BLaER1 (cell line): ENCODE results near the gene MRPL10.

Experiments
- H3K27ac ChIP-seq: shearing (Covaris generic); formaldehyde crosslinking; 2 replicates; pipeline ENCODE4 v1.8.1; 2022
- H3K27me3 ChIP-seq: shearing (Covaris generic); formaldehyde crosslinking; 2 replicates; pipeline ENCODE4 v1.8.1; 2022
- H3K36me3 ChIP-seq: shearing (Covaris generic); formaldehyde crosslinking; 2 replicates; pipeline ENCODE4 v1.8.1; 2022
- H3K4me1 ChIP-seq: shearing (Covaris generic); formaldehyde crosslinking; 2 replicates; pipeline ENCODE4 v1.8.1; 2022
- H3K4me2 ChIP-seq: shearing (Covaris generic); formaldehyde crosslinking; 2 replicates; pipeline ENCODE4 v1.8.1; 2022
- H3K4me3 ChIP-seq: shearing (Covaris generic); formaldehyde crosslinking; 2 replicates; pipeline ENCODE4 v1.8.1; 2022
- H3K9ac ChIP-seq: shearing (Covaris generic); formaldehyde crosslinking; 2 replicates; pipeline ENCODE4 v1.8.1; 2022
- H3K9me3 ChIP-seq: shearing (Covaris generic); formaldehyde crosslinking; 2 replicates; pipeline ENCODE4 v1.8.1; 2022
- H4K20me1 ChIP-seq: shearing (Covaris generic); formaldehyde crosslinking; 2 replicates; pipeline ENCODE4 v1.8.1; 2022
- Cebpa-rat ChIP-seq: shearing (Covaris generic); IDR thresholded peaks from 2 replicates; pipeline ENCODE4 v1.8.1; 2022

Gene MRPL10

DNA sequence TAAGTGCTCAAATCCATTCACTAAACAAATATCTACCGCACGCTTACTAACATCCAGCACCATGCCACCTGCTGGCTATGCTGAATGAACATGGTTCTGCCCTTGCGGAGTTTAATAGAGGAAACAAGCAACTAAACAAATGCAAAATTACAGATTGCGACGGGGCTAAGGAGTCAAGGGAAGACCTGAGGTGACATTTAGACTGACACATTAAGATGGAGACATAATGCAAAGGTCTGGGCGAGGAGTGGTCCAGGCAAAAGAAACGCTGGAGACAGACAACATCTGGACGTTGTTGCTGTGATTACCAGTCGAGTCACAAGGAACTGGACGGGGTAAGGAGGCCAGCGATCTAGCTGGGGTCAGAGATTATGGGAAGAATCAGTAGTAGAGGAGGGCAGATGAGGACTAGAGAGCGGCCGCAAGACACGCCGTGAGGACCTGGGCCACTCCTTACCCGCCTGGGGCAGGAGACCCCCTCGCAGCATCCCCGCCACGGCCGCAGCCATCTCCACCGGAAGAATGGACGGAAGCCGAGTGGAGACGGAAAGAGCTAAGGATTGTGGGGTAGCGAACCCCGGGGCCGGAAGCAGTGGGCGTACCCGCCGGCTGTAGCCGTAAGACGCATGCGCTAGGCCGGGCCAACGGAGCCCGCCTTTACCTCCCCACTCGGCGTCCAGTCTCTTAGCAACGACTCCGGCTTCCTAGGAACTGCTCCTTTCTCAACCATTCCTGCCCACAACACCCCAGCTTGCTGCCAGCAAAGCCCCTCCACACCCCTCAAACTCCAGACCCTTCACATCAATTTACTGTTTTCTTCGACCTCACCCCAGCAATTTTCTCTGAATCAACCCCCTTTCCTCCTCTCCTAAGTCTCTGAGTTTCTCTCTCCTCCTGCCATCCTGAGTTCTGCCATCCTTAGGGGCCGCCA lies at the start of gene MRPL10, which contains the start of gene LRRC46:
MRPL10 (minus strand) TSS at position 539 of the 931 bp plus-strand sequence; CDS start at position 509, 30 bp downstream.
LRRC46 (plus strand) TSS at position 668 of the 931 bp plus-strand sequence. CDS start 320 bp downstream, outside the sequence.
- Histone ChIP-seq H3K27ac (peak within 1 kb of the TSS; percentile 75), H3K4me2 (peak within 1 kb of the TSS; percentile 92), H3K36me3 (peaks cover 39% of the 10 kb centered on the region), H3K4me1 (peaks cover 58% of the 10 kb centered on the region), H3K27me3 (no peaks in the 10 kb centered on the region), H4K20me1 (0 out of 2 replicates have a peak, but pooled peaks cover 6% of the 10 kb centered on the region), H3K4me3 (peak within 1 kb of the TSS; percentile 77), H3K9ac (peak within 1 kb of the TSS; percentile 80), H3K9me3 (no peaks in the 10 kb centered on the region)
- no peak for TF ChIP-seq Cebpa-rat

DNA sequence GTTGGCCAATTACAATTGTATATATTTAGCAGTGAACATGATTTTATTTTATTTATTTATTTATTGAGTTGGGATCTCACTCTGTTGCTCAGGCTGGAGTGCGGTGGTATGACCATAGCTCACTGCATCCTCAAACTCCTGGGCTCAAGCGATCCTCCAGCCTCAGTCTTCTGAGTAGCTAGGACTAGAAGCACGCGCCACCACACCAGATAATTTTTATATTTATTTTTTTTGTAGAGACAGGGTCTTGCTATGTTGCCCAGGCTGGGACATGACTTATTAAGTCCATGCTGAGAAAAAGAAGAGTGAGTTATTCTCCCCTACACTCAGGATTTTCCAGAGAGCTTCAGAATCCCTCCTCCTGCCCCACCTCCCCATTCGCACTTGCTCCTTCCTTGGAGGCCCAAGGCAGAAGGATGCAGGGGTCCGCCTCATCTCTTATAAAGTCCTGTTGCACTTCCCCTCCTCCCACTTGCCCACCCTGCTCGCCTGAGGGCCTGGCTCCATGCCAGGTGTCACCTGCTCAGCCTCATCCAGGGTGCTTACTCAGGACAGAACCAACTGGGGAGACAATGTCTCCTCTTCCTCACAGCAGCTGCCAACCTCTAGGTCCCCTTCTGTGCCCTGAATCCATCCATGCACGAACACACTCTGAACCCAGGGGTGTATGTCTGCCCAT lies 48.6 kb upstream of the MRPL10 start:
- TF ChIP-seq Cebpa-rat = no peak
- Histone ChIP-seq H3K9ac (no peak overlapping the region), H4K20me1 (no peaks in the 10 kb centered on the region), H3K27me3 (no peaks in the 10 kb centered on the region), H3K4me2 (no peak overlapping the region), H3K27ac (no peak overlapping the region), H3K4me1 (peaks cover 33% of the 10 kb centered on the region), H3K9me3 (no peaks in the 10 kb centered on the region), H3K4me3 (no peak overlapping the region), H3K36me3 (no peaks in the 10 kb centered on the region)

DNA sequence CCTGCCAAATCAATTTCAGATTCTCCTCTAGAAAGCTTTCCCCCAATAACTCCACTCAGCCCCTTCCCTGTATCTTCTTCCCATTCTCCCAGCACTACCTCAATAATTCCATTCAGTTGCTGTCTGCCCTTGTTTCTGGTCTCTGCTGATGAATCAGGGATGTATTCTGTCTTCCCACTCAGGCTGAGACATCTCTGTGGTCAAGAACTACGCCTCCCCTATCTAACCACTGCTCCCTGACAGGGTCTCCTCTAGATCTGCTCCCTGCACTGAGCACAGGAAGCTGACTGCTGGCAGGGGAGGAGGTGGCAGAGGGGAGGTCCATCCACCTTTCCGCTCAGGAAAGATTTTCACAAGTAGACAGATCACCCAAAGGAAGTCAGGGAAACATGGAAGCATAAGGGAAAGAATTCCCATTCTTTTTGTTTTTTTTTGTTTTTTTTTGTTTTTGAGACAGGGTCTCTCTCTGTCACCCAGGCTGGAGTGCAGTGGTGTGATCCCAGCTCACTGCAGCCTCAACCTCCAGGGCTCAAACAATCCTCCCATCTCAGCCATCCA lies 47.8 kb upstream of the MRPL10 start:
- no peak overlapping the region for H3K27ac ChIP-seq
- no peak overlapping the region for H3K4me2 ChIP-seq

DNA sequence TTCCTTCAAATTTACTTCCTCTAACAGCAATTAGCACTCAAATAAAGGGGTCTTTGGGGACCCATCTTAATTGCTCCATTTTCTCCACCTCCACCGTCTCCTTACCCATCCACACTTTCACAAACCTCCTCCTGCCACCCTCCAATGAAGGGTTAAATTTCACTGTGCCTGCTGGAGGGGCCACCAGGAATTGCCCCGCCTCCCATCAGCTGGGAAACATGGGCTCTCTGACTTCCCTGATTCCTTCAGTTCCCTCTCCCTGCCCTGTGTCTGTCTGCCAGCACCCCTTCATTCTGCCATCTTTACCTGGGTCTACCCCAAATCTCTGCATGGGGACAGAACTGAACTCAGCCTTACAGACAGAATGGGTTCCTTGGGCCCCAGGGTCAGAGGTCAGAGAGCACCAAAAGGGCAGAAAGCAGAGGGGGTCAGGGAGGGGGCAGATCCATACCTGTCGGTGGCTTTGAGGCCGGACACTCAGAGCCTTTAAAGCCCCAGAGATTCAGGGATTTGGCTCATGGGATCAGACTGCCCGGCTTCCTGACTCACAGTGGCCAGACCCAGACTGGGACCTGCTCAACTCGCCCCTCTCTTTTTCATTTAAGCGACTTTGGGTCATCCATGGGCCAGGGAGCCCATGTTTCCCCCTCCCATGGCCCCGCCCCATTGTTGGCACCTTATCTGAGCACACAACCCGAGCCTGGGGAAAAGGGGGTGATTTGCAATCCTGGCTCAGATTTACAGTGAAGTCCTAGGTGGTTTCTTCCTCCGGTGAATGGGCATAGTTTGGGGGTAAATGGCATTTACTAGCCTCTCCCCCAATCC lies 47.1 kb upstream of the MRPL10 start:
- peaks cover 25% of the 10 kb centered on the region for H3K4me1 ChIP-seq
- H3K4me2 ChIP-seq = no peak overlapping the region
- H3K36me3 ChIP-seq = no peaks in the 10 kb centered on the region
- no peak overlapping the region for H3K27ac ChIP-seq
- no peak overlapping the region for H3K4me3 ChIP-seq
- no peaks in the 10 kb centered on the region for H3K9me3 ChIP-seq
- no peak overlapping the region for H3K9ac ChIP-seq
- peaks cover 1% of the 10 kb centered on the region for H3K27me3 ChIP-seq
- H4K20me1 ChIP-seq = no peaks in the 10 kb centered on the region
- TF ChIP-seq Cebpa-rat = no peak

More for the DNA sequence above, 47.8 kb upstream of the MRPL10 start:
- Histone ChIP-seq H3K9ac (no peak overlapping the region), H3K9me3 (no peaks in the 10 kb centered on the region), H3K27me3 (no peaks in the 10 kb centered on the region; the same call in 1 of the 2 replicates), H3K36me3 (no peaks in the 10 kb centered on the region), H4K20me1 (no peaks in the 10 kb centered on the region), H3K4me3 (no peak overlapping the region), H3K4me1 (peaks cover 25% of the 10 kb centered on the region)
- no peak for TF ChIP-seq Cebpa-rat

DNA sequence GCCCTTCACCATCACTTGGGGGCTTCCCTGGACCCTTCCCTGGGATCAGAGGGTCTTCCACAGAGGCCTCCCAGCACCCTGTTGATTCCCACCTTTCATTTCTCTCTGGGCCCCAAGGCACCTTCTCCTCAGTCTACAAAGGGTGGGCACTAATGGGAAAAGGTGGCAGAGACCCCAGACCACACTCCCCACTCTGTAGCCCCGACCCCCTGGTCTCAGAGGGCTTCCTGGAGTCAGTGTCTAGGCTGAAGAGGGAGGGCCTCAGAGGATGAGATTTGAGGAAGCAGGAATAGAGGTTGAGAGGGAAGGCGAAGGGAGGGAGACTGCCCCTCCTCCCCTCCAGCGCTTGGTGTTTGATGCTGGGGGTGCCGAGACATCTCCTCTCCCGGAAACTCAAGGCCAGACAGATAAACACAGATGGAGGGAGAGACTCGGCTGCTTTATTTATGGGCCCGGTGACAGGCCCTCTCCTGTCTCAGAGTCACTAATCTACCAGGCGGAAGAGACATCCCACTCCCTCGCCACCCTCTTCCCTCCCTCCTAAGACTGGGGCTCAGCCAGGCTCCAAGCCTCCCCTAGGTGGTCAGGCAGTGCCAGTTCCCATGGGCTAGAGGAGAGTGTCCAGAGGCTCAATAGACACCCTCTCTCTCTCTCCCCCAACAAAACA lies 46.2 kb upstream of the MRPL10 start:
- H4K20me1 ChIP-seq = no peaks in the 10 kb centered on the region
- no peak overlapping the region for H3K9ac ChIP-seq
- H3K9me3 ChIP-seq = no peaks in the 10 kb centered on the region
- H3K4me1 ChIP-seq = peaks cover 23% of the 10 kb centered on the region
- peak overlapping the region; percentile 48 for H3K4me2 ChIP-seq
- no peak overlapping the region for H3K4me3 ChIP-seq
- H3K36me3 ChIP-seq = no peaks in the 10 kb centered on the region
- peaks cover 7% of the 10 kb centered on the region for H3K27me3 ChIP-seq
- no peak overlapping the region for H3K27ac ChIP-seq
- TF ChIP-seq Cebpa-rat = no peak

DNA sequence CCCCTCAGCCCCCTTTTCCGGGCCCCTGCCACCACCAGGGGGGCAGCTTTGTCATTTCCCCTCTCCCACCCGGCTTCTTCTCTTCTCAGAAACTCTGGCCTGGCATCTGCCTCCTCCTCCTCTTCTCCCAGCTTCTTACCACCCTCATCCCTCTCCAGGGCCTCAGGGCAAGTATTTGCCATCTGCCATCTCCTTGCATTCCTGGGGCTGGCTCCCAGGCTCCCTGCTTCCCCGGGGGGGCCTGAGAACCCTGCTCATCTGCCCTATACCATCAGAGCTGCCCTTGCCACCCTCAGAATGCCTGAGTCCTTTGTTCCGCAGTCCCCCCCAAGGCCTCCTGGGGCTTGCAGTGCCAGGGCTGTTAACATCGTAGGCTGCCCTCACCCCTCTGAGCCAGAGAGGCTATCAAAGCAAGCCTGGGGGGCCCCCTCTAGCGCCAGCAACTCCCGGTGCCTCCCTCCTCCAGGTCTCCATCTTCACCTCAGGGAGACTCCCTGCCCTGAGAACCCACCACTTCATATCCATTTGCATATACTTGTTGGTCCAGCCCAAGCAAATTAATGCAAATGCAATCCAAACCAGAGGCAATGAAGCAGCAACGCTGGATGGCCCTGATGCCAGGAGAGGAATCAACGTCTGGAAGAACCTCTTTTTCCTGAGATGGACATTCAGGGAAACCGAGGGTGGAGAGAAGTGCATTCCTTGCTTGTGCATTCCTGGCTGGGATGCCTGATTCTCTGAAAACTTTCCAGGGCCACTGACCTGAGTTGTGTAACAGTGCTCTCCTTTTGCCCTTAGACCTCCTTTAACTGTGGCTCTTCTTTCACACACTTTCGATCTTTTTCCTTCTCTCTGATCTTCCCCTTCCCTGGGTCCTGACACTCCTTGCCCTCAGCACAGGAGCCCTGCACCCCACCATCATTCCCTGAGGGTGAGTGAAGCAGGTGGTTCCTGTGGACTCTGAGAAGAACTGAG lies 44.0 kb upstream of the MRPL10 start:
- Histone ChIP-seq H3K9me3 (no peaks in the 10 kb centered on the region), H3K4me2 (no peak overlapping the region), H3K36me3 (no peaks in the 10 kb centered on the region), H3K27ac (no peak overlapping the region), H4K20me1 (no peaks in the 10 kb centered on the region), H3K27me3 (peaks cover 12% of the 10 kb centered on the region), H3K4me1 (peaks cover 7% of the 10 kb centered on the region; the same call in 1 of the 2 replicates), H3K4me3 (no peak overlapping the region), H3K9ac (no peak overlapping the region)
- no peak for TF ChIP-seq Cebpa-rat

DNA sequence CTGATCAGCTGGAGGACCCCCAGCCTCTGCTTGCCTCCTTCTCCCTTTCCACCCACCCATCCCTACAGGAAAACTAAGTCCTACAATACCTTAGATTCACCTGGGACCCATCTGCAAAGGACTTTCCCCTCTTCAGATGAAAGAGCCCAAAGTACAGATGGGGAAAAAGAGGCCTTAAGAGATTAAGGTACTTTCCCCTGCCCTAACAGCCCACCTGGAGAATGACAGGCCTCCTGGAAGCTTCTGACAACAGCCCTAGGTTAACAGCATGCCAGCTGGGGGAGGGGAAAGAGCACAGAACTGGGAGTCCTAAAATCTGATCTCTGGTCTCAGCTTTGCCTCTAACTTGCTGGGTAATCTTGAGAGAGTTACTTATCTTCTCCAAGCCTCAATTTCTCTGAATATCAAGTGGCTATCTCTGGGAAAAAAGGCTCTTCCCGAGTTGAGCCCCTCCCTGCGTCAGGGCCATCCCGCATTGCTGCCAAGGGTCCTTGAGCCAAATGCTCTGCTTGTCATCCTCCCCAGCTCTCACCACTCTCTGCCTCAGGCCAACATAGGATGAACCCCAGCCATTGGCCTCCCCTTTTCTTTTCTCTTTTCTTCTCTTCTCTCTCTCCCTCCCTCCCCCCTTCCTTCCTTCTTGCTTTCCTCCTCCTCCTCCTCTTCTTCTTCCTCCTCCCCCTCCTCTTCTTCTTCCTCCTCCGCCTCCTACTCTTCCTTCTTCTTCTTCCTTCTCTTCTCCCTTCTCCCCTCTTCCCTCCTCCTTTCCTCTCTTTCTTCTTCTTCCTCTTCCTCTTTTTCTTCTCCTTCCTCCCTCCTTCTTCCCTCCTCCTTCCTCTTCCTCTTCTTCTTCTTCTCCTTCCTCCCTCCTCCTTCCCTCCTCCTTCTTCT lies 42.1 kb upstream of the MRPL10 start:
- no peak overlapping the region for H3K9ac ChIP-seq
- H3K4me3 ChIP-seq = no peak overlapping the region
- peaks cover 12% of the 10 kb centered on the region for H3K27me3 ChIP-seq
- peaks cover 7% of the 10 kb centered on the region; the same call in 1 of the 2 replicates for H3K4me1 ChIP-seq
- H3K27ac ChIP-seq = no peak overlapping the region
- H3K36me3 ChIP-seq = no peaks in the 10 kb centered on the region
- H3K4me2 ChIP-seq = no peak overlapping the region
- no peak for TF ChIP-seq Cebpa-rat
- H4K20me1 ChIP-seq = no peaks in the 10 kb centered on the region
- no peaks in the 10 kb centered on the region for H3K9me3 ChIP-seq
